Measurements from ENCODE around the gene HEXB. TPM values are rescaled to one million over a fixed set of nuclear protein-coding genes. Genes with fewer than 3 reads are reported as not detected.

HEXB gene
- total and polyA plus RNA-seq, 2 of the 13 experiments (the other 11 are each of a cell fraction or from before 2014, with no cell fraction given): 100 to 104 TPM

- TF ChIP-seq HNF1A (IDR thresholded peaks at IDR 0.05; ENCODE audit: low read depth) (no peak), HNF1A (CRISPR knock-in tag; IDR thresholded peaks at IDR 0.05; ENCODE audit: borderline replicate concordance) (no peak), ZNF362 (CRISPR knock-in tag; IDR thresholded peaks at IDR 0.05; ENCODE audit: borderline replicate concordance) (no peak), SMAD9 (CRISPR knock-in tag; IDR thresholded peaks at IDR 0.05) (no peak), ZBTB46 (CRISPR knock-in tag; IDR thresholded peaks at IDR 0.05; ENCODE audit: borderline replicate concordance) (no peak), IRF1 (CRISPR knock-in tag; IDR thresholded peaks at IDR 0.05; ENCODE audit: low read depth) (no peak), NFRKB (IDR thresholded peaks at IDR 0.05) (no peak)
Measured at GRCh38 chr5:74761241-74761640, 76.2 kb downstream of the HEXB start (continued).

Measured in HepG2 (cell line).